Stimulated activated CD4-positive, alpha-beta T cell treated with anti-CD3 and anti-CD28 coated beads, TNF-alpha, amount 100 ng/mL, for 1 hour (primary cell): Measurements from ENCODE around the gene OVAAL.
"Not testable (repeated sequence)": the region's sequence is repeated elsewhere in the genome, so short reads cannot be mapped to it uniquely, and the experiment has no call there.

ENCODE experiments used
- DNase-seq, 3 donors: peaks; one replicate each; pipeline ENCODE4 v3.0.0-alpha.2; 2020; ENCODE audit warnings: low read depth in 3 of 3, low spot score in 1 of 3

OVAAL gene

DNA sequence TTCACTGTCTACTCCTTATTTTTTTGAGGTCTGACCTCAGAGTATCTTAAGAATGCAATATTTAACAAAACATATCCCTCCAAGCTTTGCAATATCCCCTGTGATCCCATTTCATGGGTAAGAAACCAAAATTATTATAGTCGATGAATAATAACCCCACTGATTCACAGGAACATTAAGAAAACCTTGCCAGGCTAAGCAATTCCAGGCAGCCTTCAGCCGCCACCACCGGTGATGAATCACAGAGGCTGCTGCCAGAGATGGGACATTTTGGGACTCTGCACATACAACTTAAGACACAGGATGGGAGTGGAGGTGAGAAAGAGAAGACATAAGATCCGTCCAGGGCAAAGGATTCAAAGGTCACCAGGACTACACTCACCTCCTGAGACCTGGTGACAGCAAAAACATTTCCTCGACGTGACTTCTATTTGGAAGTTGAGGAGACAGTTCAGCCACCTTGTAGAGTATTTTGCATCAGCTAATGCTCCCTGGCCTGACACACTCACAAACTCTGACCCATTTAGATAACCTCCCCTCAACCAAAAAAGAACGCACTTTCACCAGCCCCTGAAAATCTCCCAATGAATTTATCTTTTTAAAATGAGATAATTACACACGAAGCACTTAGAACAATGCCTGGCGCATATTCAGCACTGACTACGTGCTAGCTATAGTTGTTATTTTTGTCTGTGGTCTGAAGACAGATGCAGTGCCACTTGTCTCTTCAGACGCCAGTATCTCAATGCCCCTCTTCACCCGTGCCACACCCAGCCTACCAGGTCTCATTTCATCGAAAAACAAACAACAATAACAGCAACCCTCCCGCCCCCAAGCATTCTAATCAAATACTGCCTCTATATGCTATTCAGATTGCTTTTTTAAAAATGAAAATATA is 17.8 kb upstream of the OVAAL start:
- DNase-seq, result no peak

DNA sequence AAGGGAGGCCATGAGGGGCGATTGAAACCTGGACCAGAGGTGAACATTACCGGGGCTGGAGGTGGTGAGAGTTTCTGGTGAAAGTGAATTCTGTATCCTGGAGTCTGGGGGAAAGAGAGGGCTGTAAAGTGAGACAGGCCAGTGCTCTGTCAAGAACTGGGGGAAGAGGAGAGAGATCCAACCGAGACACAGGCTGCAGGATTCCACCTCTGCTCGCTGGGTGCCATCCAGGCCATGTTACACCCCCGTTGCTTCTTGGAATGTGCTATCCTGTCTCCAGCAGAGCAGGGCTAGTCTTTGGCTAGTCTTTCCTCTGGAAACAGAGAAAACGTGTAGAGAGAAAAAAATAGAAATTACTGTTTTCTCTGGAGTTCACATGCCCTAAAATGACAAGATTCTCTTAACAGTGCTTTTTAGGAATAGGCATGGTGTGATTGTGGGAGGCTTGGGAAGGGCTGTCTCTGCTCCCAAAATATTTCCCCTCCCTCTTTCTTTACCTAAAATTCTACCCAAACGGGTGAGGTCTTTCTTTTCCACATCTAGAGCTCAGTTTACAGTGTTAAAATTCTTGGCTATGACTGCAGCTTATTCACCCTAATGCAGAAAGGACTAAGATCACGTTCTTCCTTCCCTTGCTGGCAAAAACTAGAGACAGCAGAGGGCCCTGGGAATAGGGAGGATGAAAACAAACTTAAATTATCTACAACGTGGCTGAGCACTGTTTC is 16.5 kb upstream of the OVAAL start:
- DNase-seq, result no peak

DNA sequence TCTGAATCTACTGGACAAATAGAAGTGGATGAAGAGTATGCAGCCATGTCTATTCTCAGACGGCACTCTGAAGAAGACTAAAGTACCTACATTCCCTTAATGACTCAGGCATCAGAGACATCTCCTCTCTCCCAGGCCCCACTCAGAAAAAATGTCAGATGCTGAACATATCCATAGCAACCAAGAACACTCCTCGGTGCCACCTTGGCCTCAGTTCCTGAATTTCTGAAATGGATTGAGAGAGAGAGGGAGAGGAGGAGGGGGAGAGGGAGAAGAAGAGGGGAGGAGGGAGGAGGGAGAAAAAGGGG is 16.0 kb upstream of the OVAAL start:
- DNase-seq, result no peak

DNA sequence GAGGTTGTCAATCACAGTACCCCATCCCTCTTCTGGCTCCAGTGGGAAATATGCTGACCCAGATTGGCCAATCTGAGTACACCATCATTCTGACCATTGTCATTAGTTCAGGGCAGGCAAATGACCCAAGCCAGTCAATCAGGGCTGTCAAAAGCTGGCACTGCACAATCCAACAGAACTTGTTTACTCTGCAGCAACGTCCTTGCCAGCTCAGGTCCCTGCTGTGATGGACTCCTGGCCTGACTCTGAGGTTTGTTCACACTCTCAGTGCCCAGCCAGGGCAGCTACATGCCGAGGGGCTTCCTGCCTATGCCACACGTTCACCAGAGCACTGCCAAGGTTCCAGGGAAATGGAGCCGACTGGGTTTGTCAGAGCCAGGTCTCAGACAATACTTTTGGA is 14.7 kb upstream of the OVAAL start:
- no peak for DNase-seq

DNA sequence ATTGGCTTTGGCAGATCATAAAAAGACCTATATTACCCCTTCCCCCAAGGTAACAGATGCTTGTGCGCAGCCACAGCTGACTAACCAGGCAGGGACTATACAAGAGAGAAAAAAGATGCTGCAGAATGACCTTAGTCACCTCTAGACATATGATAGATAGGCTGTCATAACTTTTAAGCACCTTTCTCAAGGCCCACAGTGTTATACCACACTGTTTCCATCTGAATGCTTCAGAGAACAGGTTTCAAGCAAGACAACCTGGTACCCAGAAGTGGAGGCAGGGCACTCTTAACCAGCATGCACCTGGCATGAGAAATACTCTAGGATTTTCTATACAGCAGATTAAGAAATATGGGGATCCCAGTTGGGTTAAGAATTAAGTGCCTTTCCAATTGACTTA is 12.8 kb upstream of the OVAAL start:
- DNase-seq, result no peak

DNA sequence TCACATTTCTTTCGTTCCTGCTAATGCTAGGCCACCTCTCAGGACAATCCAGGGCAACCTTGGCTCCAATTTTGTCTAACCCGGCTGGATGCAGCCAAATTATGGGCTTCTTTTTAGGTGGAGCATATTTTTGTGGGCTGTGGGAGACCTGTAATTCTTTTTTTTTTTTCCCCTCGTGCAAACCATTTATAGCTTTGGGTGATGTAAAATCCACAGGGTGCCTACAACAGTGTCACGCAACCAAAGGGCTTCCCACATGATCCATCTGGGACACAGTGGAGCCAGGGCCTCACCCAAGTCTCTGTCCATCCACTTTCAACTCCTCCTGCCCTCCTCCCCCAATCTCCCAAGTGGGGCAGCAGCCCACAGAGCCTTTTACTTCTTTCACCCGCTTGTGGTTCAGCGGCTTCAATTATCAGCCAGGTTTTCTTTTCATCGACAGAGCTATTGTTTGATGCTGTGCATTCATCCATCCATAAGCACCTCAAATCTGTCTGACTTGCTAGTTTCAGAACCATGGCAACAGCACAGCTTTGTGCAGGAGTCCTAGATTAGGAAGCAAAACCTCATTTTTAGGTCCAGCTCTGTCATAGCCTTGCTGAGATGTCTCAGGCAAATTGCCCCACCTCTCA is 10.0 kb upstream of the OVAAL start:
- DNase-seq, result no peak

DNA sequence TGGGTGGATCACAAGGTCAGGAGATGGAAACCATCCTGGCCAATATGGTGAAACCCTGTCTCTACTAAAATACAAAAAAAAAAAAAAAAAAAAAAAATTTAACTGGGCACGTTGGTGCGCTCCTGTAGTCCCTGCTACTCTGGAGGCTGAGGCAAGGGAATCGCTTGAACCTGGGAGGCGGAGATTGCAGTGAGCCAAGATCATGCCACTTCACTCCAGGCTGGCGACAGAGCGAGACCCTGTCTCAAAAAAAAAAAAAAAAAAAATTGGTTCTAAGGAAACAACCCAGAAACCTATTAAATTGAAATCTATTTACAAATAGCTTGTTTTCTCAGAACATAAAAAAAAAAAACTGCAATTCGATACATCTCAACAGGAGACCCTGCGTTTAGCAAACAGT is 9.0 kb upstream of the OVAAL start:
- DNase-seq, result not testable (repeated sequence)

DNA sequence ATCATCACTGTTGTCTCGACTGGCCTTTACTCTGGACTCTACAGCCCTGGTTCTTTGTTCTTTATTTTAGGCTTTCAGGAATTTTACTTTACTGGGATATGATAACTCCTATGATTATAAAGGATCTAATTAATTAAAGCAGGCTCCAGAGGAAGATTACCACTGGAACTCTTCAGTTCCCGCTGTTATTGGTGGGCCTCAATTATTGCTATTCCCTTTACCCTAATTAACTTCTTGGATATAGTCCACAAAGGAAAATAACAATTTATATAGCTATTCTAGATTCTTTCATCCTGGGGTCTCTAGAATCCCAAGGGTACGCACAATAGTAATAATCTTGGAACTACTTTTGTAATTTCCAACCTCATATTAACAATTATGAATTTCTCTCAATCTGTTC is 8.5 kb upstream of the OVAAL start:
- no peak for DNase-seq

DNA sequence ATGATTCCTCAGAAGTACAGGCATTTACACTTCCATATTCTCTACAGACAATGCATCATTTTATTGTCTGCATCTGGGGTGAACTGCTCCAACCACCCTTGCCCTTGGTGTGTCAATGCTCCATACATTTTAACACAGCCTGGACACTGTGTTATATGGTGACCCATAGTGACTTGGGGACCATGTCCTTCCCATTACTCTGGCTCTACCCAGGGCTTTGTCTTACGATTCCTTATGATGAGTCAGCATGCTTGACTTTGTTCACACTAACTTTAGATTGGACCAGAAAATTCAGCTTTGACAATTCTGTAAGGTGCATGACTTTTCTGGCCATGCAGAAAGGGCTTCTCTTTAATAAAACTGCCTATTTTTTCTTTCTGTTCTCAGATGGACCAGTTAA is 6.8 kb upstream of the OVAAL start:
- DNase-seq, result no peak

DNA sequence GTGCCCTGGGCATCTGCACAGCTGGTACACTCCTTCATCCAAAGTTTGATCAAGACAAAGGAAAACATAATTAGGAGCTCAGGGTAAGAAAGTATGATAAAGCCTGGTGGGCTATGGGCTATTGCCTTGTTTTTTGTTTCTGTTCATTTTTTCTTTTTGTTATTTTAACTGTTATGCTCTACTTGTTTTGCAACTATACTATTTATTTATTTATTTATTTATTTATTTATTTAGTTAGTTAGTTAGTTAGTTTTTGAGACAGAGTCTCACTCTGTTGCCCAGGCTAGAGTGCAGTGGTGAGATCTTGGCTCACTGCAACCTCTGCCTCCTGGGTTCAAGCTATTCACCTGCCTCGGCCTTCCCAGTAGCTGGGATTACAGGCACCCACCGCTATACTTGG is 5.7 kb upstream of the OVAAL start:
- DNase-seq, result not testable (repeated sequence)

DNA sequence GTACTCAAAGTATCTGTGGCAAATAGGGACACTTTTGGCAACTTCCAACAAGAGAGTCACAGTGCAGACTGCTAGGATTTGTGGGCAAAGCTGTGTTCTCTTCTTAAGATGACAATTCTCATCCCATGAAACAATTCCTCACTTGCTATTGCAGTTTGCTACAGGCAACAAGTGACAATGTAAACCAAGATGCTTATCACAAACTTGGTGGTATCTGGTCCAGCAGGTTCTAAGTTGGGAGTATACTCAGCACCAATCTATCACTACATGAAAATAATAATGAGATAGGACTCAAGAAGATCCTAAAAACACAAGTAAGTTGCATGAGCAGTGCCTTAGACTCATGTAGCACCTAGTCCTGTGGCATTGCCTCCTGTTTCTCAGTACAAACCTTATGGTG is 3.4 kb upstream of the OVAAL start:
- no peak for DNase-seq

DNA sequence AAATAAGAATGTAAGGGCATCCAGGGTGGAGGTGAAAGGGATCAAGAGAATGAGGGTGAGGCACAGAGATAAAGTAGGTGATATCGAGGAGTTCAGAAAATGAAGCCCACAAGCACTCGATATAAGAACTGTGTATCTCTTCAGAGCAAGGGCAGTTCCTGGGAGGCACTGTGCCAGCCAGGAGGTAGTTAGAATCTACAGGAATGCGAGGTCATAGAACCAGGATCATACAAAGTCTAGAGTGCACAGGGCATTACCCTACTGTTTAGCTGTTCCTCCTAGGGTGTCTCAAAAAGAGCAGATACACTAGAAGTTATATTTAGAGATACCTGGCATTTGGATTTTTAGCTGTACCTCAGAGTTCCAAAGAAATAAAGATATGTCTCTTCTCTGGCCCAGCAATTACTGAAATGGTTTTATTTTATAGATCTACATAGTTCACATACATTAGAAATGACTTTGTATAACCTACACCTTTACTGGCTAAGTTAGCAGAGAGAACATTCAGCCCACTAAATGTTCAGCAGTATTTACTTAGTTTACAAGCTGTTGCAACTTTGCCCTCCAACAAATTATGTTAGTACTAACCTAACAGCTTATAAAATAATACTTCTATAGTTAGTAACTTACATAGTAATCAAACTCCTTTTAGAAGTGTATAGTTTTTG is 1.6 kb downstream of the OVAAL start:
- DNase-seq, result no peak

DNA sequence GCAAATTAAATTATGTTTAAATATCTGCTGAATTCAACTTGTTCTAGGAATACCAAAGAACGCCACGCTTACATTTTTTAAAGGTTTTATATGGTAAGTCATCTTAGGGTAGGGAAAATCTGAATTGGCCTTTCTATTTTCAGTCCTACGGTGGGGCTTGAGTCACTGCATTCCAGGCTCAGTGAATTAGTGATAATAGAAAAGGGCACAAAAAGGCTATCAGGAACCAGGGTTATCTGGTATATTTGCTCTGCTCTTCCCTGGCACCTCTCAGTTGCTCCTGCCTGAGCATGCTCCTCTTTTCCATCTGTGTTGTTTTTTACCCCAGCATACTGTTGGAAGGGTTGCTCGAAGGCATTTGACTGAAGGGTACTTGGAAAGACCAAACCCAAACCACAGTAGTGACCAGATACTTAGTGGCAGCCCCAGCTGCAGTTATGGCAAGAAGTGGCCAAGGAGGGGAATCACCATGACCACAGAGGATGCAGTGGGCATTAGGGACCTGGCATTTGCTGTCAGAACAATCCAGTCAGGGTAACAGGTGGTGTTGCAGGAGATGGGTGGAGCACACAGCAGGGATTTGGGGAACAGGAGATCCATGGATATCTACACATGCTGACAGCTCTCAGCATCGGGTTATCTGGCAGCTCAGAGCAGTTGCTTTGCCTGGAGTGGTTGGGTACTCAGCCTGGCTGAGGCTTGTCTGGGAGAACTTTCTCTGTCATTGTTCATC is 2.3 kb downstream of the OVAAL start:
- DNase-seq, result no peak

DNA sequence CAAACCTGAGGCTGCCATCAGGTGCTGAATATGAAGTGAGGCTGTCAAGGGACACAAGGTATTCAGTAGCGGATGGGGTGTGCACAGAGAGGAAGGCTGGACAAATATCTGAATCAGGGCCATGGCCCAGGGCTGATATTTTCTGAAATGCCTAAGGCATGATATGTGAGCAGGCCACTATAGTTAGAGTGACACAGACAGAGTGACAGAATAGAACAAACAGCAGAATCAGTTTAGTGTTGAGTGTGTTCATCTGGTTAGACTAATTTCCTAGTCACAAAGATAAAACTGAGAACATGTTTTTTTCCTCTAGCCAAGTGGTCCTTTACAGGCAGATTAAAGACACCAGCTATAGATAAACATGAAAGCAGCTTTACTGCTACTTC is 3.9 kb downstream of the OVAAL start:
- no peak for DNase-seq

DNA sequence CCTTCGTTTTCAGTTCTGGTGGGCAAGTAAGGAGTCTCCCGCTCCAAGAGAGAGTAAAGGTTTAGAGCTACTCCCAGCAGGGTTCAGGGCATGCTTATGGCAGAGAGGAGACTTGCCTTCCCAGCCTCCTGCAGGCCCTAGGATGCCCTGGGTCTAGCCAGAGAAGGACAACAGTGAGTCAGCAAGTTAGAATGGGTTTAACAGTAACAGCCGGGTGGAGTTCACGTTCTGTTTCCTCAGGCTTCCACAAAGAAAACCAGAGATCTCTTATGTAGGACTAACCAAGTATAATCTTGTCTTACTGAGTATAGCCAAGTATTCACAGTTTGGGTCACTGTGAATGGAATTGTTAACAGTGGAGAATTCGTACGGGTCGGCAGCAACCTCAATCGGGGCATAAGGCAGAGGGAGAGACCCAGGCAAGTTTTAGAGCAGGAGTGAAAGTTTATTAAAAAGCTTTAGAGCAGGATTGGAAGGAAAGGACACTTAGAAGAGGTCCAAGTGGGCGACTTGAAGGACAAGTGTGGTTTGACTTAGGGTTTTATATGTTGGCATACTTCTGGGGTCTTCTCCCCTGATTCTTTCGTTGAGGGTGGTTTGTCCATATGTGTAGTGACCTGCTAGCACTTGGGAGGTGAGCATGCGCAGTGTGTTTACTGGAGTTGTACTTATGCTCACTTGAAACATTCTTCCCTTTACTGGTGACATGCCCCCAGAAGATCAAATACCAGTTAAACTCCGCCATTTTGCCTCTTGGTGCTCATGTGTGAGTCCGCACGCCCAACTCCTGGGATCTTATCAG is 4.5 kb downstream of the OVAAL start:
- no peak for DNase-seq

DNA sequence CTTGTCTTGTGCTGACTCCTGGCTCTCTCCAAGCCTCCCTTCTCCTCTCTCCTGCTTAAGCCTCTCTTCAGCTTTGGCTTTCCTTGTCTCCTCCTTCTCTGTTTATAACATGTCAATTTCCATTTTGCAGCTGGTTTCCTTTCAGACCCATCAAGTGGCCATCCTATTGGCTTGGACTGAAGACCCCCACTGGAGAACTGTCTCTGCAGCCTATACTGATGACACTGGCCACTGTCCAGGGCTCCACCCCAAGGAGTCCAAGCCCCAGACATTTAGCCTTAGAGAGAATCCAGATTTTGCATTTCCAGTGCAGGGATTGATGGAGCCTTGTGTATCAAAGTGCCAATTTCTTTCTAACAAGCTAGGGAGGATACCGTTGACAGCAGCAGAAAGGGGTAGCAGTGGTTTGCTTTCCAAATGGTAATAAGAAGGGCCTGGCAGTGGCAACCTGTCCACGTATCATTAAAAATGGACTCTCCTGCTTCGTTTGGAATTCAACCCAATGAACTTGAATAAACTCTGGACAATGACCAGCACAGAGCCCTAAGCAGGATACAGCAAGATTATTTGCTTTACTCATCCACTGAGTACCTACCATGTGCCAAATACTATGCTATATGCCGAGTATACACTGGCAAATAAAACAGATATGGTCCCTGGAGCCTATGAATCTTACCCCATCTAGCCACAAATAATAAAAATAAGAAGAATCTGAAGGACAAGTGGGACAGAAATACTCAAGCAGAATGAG is 6.5 kb downstream of the OVAAL start:
- no peak for DNase-seq

DNA sequence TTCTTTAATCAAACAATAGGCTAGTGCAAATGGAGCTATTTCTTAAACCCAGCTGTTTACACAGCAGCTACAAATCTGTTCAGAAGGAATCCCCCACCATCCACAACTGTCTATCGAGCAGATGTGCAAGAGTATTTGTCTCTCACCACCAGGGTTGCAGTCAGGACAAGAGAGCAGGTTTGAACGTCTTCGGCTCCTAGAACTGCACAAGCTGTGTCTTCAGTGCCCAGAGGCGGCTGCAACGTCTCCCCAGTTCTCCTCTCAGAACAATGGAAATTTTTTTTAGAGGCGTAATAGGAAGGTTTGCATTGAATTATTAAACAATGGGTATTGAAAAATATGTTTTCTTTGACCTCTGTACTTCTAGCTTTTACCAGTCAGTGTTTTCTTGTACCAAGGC is 7.3 kb downstream of the OVAAL start:
- no peak for DNase-seq

DNA sequence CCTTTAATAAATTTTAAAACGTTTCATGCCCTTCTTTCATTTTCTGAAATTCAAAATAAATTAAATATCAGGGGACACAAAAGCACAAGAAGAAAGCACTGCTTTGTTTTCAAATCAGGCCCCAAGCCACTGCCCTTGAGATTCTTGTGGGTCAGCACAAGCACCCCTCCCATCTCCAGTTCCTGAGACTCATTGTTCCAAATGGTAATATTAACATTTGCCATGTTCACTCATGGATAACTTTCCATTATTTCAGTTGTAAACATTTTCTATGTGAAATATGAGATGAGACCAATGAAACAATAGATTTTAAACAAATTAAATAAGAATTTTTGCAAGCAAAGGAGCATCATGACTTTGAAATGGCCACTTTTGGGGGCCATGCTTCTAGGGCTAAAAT is 7.7 kb downstream of the OVAAL start:
- DNase-seq, result no peak

DNA sequence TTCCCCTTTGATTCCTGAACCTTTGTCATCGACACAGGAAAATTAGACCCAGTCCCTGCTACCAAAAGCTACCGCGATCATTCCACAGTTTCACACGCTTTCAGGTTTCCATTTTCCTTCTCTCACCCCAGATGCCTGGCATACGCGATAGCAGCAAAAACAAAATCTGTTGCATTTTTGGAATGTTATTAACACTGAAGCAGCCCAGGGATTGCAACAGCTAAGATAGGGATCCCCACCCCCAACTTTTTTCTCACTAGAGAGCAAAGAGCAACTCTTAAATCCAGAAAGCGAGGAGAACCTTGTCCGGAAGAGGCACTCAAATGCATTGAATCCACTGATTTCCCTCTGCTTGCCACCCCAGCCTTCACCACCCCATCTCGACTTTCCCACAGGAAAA is 8.9 kb downstream of the OVAAL start:
- DNase-seq, result no peak

DNA sequence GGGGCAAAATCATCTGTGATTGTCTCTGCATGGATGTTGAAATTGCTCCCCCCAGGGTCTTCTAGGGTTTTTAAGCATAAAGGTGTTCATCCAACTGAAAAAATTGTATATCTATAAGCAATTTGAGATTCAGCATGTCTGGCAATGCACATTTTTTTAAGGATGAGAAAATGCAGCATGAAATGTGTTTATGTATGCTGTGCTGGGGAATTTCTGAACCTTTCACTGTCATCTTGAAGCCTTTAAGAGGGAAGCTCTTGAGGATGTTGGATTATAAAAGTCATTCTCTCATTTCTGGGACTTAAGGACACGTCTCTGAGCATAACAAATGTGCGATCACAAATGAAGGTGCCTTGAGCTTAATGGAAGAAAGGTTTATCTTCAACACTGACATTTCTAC is 9.4 kb downstream of the OVAAL start:
- no peak for DNase-seq
